ENCODE measurements around the gene ETFB.

DNA sequence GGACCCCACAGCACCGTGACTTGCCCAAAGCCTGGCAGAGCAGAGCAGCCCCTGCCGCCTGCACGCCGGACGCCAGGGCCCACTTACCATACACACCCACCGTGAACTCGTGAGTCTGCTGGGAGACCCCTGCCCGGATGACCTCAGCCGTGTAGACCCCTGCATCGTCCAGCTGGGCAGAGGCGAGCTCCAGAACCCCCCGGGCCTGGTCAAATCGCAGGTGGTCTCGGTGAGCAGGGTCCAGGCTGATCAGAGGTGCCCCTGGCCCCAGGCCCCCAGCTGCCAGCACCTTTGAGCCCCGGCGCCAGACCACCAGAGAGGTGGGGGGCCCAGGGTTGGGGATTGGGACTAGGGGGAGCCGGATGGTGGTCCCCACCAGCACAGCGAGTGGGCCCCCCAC is 25.1 kb downstream of the ETFB start:
- TF ChIP-seq, protein P1, sequence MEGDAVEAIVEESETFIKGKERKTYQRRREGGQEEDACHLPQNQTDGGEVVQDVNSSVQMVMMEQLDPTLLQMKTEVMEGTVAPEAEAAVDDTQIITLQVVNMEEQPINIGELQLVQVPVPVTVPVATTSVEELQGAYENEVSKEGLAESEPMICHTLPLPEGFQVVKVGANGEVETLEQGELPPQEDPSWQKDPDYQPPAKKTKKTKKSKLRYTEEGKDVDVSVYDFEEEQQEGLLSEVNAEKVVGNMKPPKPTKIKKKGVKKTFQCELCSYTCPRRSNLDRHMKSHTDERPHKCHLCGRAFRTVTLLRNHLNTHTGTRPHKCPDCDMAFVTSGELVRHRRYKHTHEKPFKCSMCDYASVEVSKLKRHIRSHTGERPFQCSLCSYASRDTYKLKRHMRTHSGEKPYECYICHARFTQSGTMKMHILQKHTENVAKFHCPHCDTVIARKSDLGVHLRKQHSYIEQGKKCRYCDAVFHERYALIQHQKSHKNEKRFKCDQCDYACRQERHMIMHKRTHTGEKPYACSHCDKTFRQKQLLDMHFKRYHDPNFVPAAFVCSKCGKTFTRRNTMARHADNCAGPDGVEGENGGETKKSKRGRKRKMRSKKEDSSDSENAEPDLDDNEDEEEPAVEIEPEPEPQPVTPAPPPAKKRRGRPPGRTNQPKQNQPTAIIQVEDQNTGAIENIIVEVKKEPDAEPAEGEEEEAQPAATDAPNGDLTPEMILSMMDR (IDR thresholded peaks at IDR 0.05), result no peak
- TF ChIP-seq POLR2A (IDR thresholded peaks at IDR 0.05), result no peak
